Measurements from ENCODE around the gene ATP6V1A.
A peak's percentile ranks its signal among the peaks of the same experiment; 100 is the strongest.
"Not testable (repeated sequence)": the region's sequence is repeated elsewhere in the genome, so short reads cannot be mapped to it uniquely, and the experiment has no call there.

The ATP6V1A gene

GRCh38 chr3:113812854-113813253 is 66.0 kb downstream of the ATP6V1A start:
- DNase-seq (ENCODE audit: low read depth in 2 of 3, low spot score in 2 of 3): no peak

GRCh38 chr3:113819866-113820265 is 73.0 kb downstream of the ATP6V1A start:
- DNase-seq (ENCODE audit: low read depth in 2 of 3, low spot score in 2 of 3): no peak

DNA sequence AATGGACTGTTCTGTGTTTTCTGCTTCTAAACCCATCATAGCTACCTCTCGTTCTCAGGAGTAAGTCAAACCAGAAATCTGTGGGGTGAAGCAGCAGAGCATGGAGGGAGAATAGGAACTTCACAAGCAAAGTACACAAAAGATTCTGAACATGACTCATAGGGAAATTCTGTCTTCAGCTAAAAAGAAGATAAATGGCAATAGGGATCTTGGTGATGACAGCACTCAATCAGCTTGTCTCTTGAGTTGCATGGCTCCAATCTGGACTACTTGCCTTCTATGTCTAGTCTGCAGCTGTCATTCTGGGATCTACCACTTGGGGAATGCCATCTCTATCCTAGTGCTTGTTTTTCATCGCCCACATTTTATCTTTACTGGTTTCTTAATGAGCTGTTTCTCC is 78.3 kb downstream of the ATP6V1A start:
- DNase-seq (ENCODE audit: low read depth in 2 of 3, low spot score in 2 of 3): no peak

- no peak for DNase-seq (ENCODE audit: low read depth in 2 of 3, low spot score in 2 of 3)
Observed at GRCh38 chr3:113828600-113828999, 81.8 kb downstream of the ATP6V1A start.

DNA sequence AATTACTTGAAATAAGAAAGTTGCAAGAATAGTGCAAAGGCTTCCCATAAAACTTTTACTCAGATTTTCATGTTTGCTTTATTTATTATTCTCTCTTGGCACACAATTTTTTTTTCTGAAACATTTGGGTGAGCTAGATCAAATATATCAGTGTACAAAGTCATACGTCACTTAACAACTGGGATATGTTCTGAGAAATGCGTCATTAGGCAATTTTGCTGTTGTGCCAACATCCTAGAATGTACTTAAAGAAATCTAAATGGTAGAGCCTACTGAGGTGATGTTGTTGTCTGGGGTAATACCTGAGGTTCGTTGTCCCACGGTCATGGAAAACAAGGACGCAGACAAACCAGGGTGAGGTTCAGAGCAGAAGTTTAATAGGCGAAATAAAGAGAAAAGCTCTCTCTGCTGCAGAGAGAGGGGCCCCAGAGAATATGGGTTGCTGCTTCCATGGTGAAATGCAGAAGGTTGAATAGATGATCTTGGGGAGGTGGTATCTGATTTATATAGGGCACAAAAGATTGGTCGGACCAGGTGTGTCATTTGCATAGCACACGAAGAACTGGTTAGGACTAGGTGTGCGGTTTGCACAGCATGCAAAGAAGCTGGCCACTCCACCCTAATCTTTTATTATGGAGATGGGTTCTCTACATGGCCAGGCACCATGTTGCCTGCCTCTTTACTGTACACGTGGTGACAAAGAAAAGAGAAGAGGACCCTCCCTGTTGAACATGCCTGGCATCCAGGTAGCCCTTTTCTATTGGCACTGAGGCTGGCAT is 82.9 kb downstream of the ATP6V1A start:
- DNase-seq (ENCODE audit: low read depth in 2 of 3, low spot score in 2 of 3): no peak

- DNase-seq (ENCODE audit: low read depth in 2 of 3, low spot score in 2 of 3): no peak
Observed at GRCh38 chr3:113831103-113831355, 84.2 kb downstream of the ATP6V1A start.

GRCh38 chr3:113832477-113833164 is 85.8 kb downstream of the ATP6V1A start:
- DNase-seq (ENCODE audit: low read depth in 2 of 3, low spot score in 2 of 3): no peak

- DNase-seq (ENCODE audit: low read depth in 2 of 3, low spot score in 2 of 3): no peak
Observed at GRCh38 chr3:113834983-113835382, 88.1 kb downstream of the ATP6V1A start.

DNA sequence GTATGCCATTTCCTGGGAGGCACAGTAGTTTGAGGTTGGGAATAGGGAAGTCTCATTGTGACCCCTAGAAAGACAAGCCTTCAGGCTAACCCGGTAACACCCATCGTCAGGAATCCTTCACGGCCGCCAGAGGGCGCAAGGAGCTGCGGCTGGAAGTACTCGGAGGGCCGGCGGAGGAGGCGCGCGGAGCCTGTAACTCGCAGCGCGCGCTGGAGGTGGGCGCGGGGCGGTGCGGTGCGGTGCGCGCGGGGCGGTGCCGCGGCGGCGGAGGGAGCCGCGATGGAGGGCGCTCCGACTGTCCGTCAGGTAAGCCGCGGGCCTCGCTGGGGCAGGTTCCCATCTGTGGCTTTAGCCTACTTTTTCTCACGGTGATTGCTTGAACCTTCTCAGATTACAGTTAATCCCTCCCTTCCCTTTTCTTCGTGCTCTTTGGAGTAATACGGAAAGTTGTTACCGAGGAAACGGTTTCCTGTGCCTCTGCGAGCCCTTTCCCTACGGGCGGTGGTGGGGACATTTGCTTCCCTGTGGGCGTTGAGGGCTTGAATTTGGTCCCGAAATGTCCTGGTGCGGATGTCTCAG is 91.9 kb downstream of the ATP6V1A start, which contains the start of gene GRAMD1C:
TSS of gene GRAMD1C (plus strand) at position 158 of the 579 bp plus-strand sequence. CDS start at position 280, 122 bp downstream.
- peak; percentile 49 to 71 (median 70) for DNase-seq (ENCODE audit: low read depth in 2 of 3, low spot score in 2 of 3)

DNA sequence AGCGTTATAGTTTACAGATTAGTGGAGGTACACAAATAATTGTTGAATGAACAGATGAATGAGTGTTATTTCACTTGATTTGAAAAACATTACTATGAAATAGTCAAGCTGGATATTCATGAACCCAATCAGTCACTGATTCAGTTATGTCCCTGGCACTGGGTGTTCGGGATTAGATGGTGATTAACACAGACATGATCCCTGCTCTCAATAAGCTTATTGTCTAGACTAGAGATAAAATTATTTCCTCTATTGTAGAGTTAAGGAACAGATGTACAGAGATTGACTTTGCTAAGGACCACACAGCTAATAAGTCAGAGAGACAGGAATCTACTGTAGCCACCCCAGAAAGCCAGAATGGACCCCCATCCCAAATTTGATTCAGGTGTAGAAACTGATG is 92.7 kb downstream of the ATP6V1A start:
- DNase-seq (ENCODE audit: low read depth in 2 of 3, low spot score in 2 of 3): no peak

- no peak for DNase-seq (ENCODE audit: low read depth in 2 of 3, low spot score in 2 of 3)
Observed at GRCh38 chr3:113844622-113845222, 97.9 kb downstream of the ATP6V1A start.

DNA sequence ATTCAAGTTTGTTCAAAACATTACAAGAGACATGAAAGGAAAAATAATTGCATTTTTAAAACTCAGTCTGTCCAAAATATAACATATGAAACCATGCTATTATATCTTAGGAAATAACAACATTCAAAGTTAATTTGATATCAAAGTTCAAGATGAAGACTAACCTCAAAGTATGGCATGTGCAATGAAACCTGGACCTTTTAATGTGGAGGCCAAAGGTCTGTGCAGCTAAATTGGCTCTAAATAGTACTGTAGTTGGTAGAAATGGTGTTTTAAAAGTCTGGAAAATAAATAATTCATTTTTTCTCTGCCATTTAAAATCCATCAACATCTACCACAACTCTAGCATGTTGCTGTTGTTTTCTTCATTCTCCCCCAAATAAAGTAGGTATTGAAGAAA is 100.4 kb downstream of the ATP6V1A start:
- DNase-seq (ENCODE audit: low read depth in 2 of 3, low spot score in 2 of 3): no peak

- no peak for DNase-seq (ENCODE audit: low read depth in 2 of 3, low spot score in 2 of 3)
Observed at GRCh38 chr3:113847664-113848461, 101.0 kb downstream of the ATP6V1A start.

DNA sequence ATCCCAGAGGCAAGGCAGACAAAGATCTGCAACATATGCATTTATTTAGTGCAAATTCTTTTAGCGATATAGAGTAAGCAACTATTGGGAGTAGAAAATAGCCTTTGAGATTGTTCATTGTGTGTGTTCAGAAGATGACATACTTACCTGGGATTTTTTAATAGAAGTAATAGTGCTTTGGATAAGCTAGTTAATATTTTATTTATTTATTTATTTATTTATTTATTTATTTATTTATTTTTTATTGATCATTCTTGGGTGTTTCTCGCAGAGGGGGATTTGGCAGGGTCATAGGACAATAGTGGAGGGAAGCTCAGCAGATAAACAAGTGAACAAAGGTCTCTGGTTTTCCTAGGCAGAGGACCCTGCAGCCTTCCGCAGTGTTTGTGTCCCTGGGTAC is 102.2 kb downstream of the ATP6V1A start:
- not testable (repeated sequence) for DNase-seq (ENCODE audit: low read depth in 2 of 3, low spot score in 2 of 3)

DNA sequence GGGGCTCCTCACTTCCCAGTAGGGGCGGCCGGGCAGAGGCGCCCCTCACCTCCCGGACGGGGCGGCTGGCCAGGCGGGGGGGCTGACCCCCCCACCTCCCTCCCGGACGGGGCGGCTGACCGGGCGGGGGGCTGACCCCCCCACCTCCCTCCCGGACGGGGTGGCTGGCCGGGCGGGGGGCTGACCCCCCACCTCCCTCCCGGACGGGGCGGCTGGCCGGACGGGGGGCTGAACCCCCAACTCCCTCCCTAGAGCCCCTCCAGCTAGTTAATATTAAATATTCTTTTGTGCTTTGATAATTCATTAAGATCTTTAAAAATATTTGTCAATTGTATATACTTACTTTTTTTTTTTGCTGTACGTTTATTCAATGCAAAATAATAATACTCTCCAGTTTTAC is 103.0 kb downstream of the ATP6V1A start:
- not testable (repeated sequence) for DNase-seq (ENCODE audit: low read depth in 2 of 3, low spot score in 2 of 3)

DNA sequence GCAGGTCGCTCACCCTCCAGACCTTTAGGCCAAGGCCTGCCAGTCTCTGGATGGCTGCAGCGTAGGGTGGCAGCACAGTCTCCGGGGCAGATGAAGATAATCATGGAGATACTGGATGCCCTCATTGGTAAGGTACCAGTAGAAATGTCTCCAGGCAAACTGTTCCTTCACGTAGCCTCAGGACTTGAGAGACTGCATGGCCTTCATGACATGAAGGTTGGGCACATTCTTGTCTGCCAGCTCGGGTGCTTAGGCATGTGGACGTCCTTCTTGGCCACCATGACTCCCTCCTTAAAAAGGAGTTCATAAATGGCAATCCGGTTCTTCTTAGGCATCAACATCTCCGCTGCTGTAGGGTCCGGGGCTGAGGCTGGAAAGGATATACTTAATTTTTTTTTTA is 103.6 kb downstream of the ATP6V1A start:
- DNase-seq (ENCODE audit: low read depth in 2 of 3, low spot score in 2 of 3): not testable (repeated sequence)

DNA sequence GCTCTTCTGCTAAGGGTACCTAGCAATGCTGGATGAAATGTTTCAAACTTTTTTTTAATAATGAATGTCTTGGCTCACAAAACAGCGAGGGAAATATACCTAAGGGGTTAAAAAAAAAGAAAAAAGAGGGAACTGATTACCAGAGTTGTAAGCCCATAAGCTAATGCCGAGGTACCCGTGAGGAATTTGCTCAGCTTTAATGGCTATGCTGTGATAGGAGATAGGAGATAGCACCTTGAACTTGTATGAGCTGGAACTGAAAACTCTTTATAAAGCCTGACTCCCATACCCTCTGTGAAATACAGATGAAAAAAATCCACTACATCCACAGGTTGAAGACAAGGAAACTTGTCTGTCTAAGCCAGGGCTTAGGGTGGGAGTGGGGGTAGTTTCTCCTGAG is 105.7 kb downstream of the ATP6V1A start:
- no peak for DNase-seq (ENCODE audit: low read depth in 2 of 3, low spot score in 2 of 3)

All from activated CD8-positive, alpha-beta memory T cell treated with anti-CD3 and anti-CD28 coated beads for 48 hours (primary cell).